Right renal cortex interstitium (tissue), 3 donors: ENCODE results near the gene FA2H. TPM values are rescaled to one million over a fixed set of nuclear protein-coding genes. Genes with fewer than 3 reads are reported as not detected.
"Not testable (repeated sequence)": the region's sequence is repeated elsewhere in the genome, so short reads cannot be mapped to it uniquely, and the experiment has no call there.

ENCODE experiments used
- DNase-seq, 3 donors: peaks; one replicate each; pipeline ENCODE4 v3.0.0-alpha.2; 2013; ENCODE audit warnings: low read depth in 3 of 3, low spot score in 2 of 3
- polyA plus RNA-seq, 3 donors: library from polyadenylated mRNA; unstranded; fragments of 120-200 nt; gene quantifications; one replicate each; pipeline ENCODE4 v1.2.1, GENCODE V29; 2013; ENCODE audit not compliant: insufficient read length in 3 of 3

Gene FA2H
- polyA plus RNA-seq, 3 donors, result 2.6 to 3.8 (median 3.1) TPM

DNA sequence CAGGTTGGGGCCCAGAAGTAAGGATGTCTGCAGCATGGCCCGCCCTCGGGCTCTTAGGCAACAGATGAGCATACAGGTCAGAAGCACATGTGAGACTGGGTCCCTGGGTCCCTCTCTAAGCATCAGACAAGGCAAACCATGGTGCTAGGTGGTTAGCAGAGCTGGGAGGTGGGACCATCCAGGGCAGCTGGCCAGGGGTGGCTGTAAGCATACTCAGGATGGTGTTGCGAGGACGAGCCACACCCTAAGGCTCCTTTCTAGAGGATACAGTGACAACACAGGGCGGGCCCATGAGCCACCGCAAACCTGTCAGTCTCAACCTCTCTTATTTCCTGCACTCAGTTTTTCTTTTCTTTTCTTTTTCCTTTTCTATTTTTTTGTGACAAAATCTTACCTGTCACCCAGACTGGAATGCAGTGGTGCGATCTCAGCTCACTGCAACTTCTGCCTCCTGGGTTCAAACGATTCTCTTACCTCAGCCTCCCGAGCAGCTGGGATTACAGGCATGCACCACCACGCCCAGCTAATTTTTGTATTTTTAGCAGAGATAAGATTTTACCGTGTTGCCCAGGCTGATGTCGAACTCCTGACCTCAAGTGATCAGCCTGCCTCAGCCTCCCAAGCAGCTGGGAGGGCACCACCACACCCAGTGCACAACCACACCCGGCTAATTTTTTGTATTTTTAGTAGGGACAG lies 3.6 kb downstream of the FA2H start:
- no peak for DNase-seq

GRCh38 chr16:74769586-74770190 lies 4.9 kb downstream of the FA2H start:
- no peak for DNase-seq

GRCh38 chr16:74768239-74768638 lies 6.4 kb downstream of the FA2H start:
- no peak for DNase-seq

DNA sequence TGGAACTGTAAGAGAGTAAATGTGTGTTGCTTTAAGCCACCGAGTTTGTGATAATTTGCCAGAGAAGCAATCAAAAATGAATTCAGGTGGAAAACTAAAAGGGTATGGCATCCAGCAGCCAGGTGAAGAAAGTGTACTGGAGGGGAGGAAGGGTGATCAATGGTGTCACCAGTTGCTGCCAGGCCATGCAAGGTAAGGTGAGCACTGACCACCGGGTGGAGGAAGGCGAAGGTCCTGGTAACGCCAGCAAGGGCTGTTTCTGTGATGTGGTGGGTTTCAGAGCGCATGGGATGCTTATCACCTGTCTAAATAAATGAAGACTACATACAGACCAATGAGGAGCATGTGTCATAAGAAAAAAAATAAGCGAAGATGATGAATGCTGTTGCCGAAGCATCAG lies 6.9 kb downstream of the FA2H start:
- DNase-seq, result no peak

DNA sequence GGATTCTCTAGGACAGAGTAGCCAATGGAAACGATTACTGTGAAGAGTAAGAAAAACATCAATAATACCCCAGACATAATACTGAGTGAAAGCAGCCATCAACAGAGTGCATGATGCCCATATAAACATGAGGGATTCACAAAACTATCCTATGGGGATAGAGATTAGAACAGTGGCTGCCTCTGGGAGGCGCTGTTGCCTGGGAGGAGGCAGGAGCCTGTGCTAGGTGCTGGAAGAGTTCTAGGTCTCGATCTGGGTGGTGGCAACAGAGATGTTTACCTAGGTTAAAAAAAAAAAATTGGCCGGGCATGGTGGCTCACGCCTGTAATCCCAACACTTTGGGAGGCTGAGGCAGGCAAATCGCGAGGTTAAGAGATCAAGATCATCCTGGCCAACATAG lies 7.9 kb downstream of the FA2H start:
- DNase-seq, result no peak

- not testable (repeated sequence) for DNase-seq
Observed at GRCh38 chr16:74764184-74764583, 10.4 kb downstream of the FA2H start.

DNA sequence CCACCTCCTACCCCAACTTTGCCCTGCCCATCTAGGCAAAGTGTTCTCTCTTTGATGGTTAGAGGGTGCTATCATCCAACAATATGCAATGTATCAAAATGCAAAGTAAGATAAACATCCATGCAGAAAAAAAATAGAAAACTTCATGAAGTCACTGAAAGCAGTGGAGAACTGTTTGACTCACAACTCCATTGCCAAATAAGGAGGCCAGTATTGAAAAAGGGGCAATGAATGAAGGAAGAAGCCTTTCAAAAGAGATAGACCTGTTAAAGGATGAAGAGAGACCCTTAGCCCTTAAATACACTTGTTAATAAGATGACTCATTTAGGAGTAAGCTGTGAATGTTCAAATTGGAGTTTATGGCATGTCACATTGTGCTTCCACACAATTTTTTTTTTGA lies 13.0 kb downstream of the FA2H start:
- no peak for DNase-seq

- DNase-seq, result no peak
Observed at GRCh38 chr16:74760007-74760767, 14.4 kb downstream of the FA2H start.

DNA sequence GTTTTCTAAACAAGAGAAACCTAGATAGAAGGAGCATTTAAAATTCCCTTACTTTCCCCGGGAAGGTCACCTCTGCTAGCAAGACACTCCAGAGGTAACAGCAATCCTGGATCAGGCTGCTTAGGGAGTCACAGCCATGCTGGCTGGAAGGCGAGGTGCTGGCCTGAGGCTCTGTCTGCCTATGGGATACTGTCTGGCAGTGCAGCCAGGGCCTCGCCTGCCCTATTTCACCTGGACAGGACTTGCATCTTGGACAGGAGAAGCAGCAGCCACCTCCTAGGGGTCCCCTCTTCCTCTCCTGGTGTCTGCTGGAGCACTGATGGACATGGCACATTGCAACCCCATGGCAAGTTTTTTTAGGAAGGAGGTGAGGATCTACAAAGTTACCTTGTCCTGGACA lies 15.1 kb downstream of the FA2H start:
- DNase-seq, result no peak

GRCh38 chr16:74758801-74759200 lies 15.8 kb downstream of the FA2H start:
- no peak for DNase-seq

DNA sequence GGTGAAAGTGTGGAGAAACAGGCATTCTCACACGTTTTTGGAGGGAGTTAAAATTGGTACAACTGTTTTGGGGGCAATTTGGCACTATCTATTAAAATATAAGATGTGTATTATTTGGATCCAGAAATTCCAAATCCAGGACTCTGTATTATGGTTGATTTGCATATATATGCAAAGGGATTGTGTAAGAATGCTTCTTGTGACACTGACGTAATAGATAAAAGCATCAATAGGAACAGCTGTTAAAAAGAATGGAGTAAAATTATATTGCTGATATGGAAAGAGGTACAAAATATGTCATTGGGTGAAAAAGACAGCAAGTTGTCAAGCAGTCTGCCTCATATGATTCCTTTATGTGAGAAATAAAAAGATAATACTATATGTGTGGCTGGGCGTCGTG lies 17.3 kb downstream of the FA2H start:
- no peak for DNase-seq

- DNase-seq, result no peak
Observed at GRCh38 chr16:74756203-74756602, 18.4 kb downstream of the FA2H start.

- no peak for DNase-seq
Observed at GRCh38 chr16:74753180-74753579, 21.4 kb downstream of the FA2H start.

- no peak for DNase-seq
Observed at GRCh38 chr16:74752756-74753155, 21.9 kb downstream of the FA2H start.

DNA sequence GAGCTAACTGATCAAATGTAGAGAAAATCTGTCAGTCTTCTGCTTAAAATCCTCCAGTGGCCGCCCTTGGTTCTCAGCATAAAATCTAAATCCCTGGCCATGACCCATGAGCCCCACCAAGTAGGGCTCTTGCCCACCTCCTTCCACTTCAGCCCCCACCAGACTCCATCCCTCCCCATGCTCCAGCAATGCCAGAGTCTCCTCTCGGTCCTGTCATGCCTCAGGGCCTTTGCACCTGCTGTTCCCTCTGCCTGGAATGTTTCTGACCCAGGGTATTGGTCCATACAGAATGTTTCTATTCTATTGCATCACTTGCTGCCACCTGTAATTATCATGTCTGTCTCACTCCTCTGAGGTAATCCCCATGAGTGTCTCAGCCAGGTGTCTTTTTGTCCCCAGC lies 22.4 kb downstream of the FA2H start:
- DNase-seq, result no peak

DNA sequence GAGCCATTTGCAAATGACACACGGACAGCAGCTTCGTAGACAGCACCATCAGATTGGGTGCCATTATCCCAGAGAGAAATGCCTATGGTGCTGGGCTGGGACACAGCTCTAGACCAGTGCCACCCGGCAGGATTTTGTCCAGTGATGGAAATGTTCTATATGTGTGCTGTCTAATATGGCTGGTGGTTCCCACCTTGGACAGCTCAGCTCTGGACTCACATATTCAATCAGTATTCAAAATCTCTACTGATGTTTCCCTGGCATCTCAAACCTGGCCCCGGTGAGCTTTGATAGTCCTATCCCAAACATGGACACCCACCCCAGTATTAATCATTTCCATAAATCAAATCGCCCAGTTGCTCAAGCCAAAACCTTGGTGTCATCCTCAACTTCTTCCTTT lies 23.0 kb downstream of the FA2H start:
- DNase-seq, result no peak

DNA sequence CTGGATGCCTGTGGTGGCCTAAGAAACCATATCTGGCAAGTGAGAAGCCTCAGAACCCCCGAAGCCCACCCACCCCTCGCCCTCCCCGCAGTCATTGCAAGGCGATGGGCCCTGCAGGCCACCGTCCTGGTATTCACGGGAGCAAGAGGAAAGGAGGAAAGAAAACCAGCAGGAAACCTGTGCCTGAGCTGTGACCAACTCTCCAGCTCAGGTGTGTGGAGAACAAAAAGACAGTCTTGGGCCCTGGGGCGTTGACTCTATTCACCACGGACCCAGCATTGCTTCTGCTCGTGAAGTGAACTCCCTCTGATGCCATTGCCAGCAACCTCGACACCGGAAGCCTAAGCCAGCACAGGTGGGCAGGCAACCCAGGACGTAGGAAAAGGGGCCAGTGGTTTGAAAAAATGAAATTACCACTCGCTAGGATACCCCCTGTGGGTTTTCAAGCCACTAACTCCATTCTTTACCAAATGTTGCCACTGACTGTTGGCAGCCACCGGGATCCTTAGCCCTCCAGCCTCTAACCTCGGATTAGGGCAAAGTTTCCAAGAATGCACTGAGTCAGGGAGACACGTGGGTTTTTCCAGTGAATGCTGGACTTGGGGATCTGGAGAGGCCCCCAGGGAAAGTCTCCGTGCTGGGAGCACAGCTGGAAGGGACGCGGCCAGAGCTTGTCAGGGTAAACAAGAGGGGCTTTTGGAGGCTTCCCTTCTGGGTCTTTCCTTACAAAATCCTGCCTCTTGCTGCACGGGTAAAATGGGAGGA lies 25.1 kb downstream of the FA2H start:
- DNase-seq, result no peak

DNA sequence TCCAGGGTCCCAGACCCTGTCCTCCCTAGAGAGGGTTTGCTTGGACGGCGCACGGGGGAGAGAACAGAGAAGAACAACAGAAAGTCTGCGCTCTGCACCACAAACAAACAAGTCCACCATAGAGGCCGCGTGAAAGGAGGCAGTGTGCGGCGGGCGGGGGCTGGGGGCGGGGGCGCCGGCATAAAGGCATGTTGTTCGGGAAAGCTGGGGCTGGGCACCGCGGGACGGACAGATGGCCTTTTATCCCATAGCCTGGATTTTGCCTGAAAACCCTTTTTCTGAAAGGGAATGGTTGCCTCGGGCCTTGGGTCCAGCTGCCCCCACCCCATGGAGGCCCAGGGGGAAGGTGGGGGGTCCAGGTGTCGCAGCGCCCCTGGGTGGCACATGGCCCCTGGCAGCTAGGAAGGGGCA lies 26.0 kb downstream of the FA2H start:
- DNase-seq, result no peak

- no peak for DNase-seq
Observed at GRCh38 chr16:74747716-74748615, 26.7 kb downstream of the FA2H start.

- DNase-seq, result no peak
Observed at GRCh38 chr16:74745926-74746325, 28.7 kb downstream of the FA2H start.
